Mucosa of descending colon (tissue), 3 donors: ENCODE data around the gene SCEL. TPM values are rescaled to one million over a fixed set of nuclear protein-coding genes. Genes with fewer than 3 reads are reported as not detected.

Experiments
- ATAC-seq: fragments of 200-7000 bp; cut with Tn5 transposase; one replicate; pipeline ENCODE4 v1.9.1; 2020; ENCODE audit warnings: mild to moderate bottlenecking, moderate library complexity
- DNase-seq, 3 donors: peaks; one replicate each; pipeline ENCODE4 v3.0.0-alpha.2; 2020
- H3K36me3 ChIP-seq: fragments of 200-600 bp; one replicate; pipeline ENCODE4 v1.8.0; 2021; ENCODE audit warnings: low read depth, mild to moderate bottlenecking
- H3K4me1 ChIP-seq: fragments of 200-600 bp; one replicate; pipeline ENCODE4 v1.8.0; 2021; ENCODE audit warnings: low read depth, mild to moderate bottlenecking
- H3K4me3 ChIP-seq: fragments of 200-600 bp; one replicate; pipeline ENCODE4 v1.8.0; 2021; ENCODE audit warnings: mild to moderate bottlenecking
- H3K9me3 ChIP-seq: fragments of 200-600 bp; one replicate; pipeline ENCODE4 v1.8.0; 2021; ENCODE audit warnings: mild to moderate bottlenecking
- CTCF ChIP-seq: fragments of 200-600 bp; IDR thresholded peaks from one replicate; pipeline ENCODE4 v1.8.0; 2022; ENCODE audit warnings: antibody characterized with exemption, mild to moderate bottlenecking
- intact Hi-C, 2 donors: fragments of 100-400 bp; cut with DNase I in 1 of 2; cut with micrococcal nuclease in 1 of 2; formaldehyde crosslinking; loops; one replicate each; pipeline versions ENCODE4 v1.11.0 to v1.11.1; 2022; cut with DNase I, micrococcal nuclease
- total RNA-seq, 3 donors: library from RNA; stranded (reverse); fragmentation: NEBNext Ultra II Directional in 2 of 3; extraction: Animal tissue kit (Norgen Biotek cat#: 25700) in 2 of 3; gene quantifications; one replicate each; pipeline versions ENCODE4 v1.2.1 to v1.2.4, GENCODE V29; 2021 to 2023
- donor health status: DM: no; HTN: no; CAD: no; lungs with moderate emphysema.
- donor health status: DM: no; HTN: no; CAD: no.
- donor health status: DM: no; HTN: yes; CAD: no.

The SCEL gene
- total RNA-seq, 3 donors from 2014 or later = 0.19 to 1.9 (median 1.4) TPM

- intact Hi-C loops = no loop called here
- DNase-seq = no peak
- Histone ChIP-seq H3K36me3 (no peaks in the 10 kb centered on the region), H3K4me3 (no peak overlapping the region), H3K4me1 (peaks cover 7% of the 10 kb centered on the region), H3K9me3 (no peaks in the 10 kb centered on the region)
- no peak for ATAC-seq
- no peak for TF ChIP-seq CTCF
These were observed 158.0 kb downstream of the SCEL start for GRCh38 chr13:77693449-77693940.

Other genes starting within 250 kb of the SCEL start
- gene MYCBP2, start 208.6 kb upstream of the SCEL start, total RNA-seq = 10 to 100 TPM; 27.6 to 81.5 (median 46.1) TPM
- gene SLAIN1, start 162.0 kb downstream of the SCEL start, total RNA-seq = 10 to 100 TPM in 1 of 3 donors, 1 to 10 TPM in 2; 1.6 to 10.3 (median 2.9) TPM